HepG2 (cell line): ENCODE data around the gene ZNF511. TPM values are rescaled to one million over a fixed set of nuclear protein-coding genes. Genes with fewer than 3 reads are reported as not detected.

Source experiments
- ATF7-NPFF ChIP-seq: sonication (generic); formaldehyde crosslinking; IDR thresholded peaks from 2 replicates; pipeline ENCODE4 v1.8.1; 2023; ENCODE audit warnings: mild to moderate bottlenecking, low read depth, missing genetic modification reagents, moderate library complexity
- HOXA9 ChIP-seq: sonication (generic); formaldehyde crosslinking; IDR thresholded peaks from 2 replicates; pipeline ENCODE4 v1.8.1; 2022; ENCODE audit warnings: missing genetic modification reagents, mild to moderate bottlenecking, moderate library complexity, borderline replicate concordance
- KDM5B ChIP-seq: sonication (generic); formaldehyde crosslinking; IDR thresholded peaks from 2 replicates; pipeline ENCODE4 v1.4.0; 2020; ENCODE audit warnings: missing genetic modification reagents, mild to moderate bottlenecking, borderline replicate concordance
- PAWR ChIP-seq: sonication (generic); formaldehyde crosslinking; IDR thresholded peaks from 2 replicates; pipeline ENCODE4 v1.4.0; 2020; ENCODE audit warnings: missing genetic modification reagents, mild to moderate bottlenecking, borderline replicate concordance
- PCBP2 ChIP-seq: fragments of 200-400 bp; formaldehyde crosslinking; optimal IDR thresholded peaks from 2 replicates; pipeline ENCODE3; 2018; ENCODE audit warnings: low read length, low read depth; ENCODE audit not compliant: poor library complexity, severe bottlenecking
- ZNF354B ChIP-seq: sonication (generic); formaldehyde crosslinking; IDR thresholded peaks from 2 replicates; pipeline ENCODE4 v1.8.0; 2022; ENCODE audit warnings: mild to moderate bottlenecking, missing genetic modification reagents
- ZNF782 ChIP-seq: sonication (generic); formaldehyde crosslinking; IDR thresholded peaks from 2 replicates; pipeline ENCODE4 v1.4.0; 2020; ENCODE audit warnings: missing genetic modification reagents, mild to moderate bottlenecking, borderline replicate concordance
- polyA plus RNA-seq, 8 experiments: library from polyadenylated mRNA; depleted of rRNA in 3 of 8; stranded (reverse) in 7 of 8; unstranded in 1 of 8; fragments of >200 nt; fragmentation: Illumina TruSeq in 4 of 8; extraction: Trizol in 4 of 8; gene quantifications; 2 replicates each; pipeline versions ENCODE4 v1.2.1 to v1.2.3, GENCODE V29; 2011 to 2016; ENCODE audit warnings: low read depth in 4 of 8, missing spikeins in 1 of 8, mixed read lengths in 1 of 8; ENCODE audit not compliant: insufficient read depth in 1 of 8
- total RNA-seq, 5 experiments: library from RNA; depleted of rRNA; stranded (reverse); fragments of >200 nt; fragmentation: Illumina TruSeq; extraction: Trizol; gene quantifications; 2 replicates each; pipeline ENCODE4 v1.2.3, GENCODE V29; 2016; ENCODE audit warnings: low read depth in 1 of 5
- TF ChIP-seq, protein P1 (sequence below): sonication (generic); formaldehyde crosslinking; IDR thresholded peaks from 2 replicates; pipeline ENCODE4 v1.5.0; 2020; ENCODE audit warnings: mild to moderate bottlenecking, missing genetic modification reagents, borderline replicate concordance
- TF ChIP-seq, protein P2 (sequence below): sonication (generic); IDR thresholded peaks from 2 replicates; pipeline ENCODE4 v1.6.1; 2016; ENCODE audit warnings: low read depth, borderline replicate concordance

ZNF511 gene
- total and polyA plus RNA-seq, 2 of the 13 experiments (the other 11 are each of a cell fraction or from before 2014, with no cell fraction given): 35.6 to 66.4 TPM

DNA sequence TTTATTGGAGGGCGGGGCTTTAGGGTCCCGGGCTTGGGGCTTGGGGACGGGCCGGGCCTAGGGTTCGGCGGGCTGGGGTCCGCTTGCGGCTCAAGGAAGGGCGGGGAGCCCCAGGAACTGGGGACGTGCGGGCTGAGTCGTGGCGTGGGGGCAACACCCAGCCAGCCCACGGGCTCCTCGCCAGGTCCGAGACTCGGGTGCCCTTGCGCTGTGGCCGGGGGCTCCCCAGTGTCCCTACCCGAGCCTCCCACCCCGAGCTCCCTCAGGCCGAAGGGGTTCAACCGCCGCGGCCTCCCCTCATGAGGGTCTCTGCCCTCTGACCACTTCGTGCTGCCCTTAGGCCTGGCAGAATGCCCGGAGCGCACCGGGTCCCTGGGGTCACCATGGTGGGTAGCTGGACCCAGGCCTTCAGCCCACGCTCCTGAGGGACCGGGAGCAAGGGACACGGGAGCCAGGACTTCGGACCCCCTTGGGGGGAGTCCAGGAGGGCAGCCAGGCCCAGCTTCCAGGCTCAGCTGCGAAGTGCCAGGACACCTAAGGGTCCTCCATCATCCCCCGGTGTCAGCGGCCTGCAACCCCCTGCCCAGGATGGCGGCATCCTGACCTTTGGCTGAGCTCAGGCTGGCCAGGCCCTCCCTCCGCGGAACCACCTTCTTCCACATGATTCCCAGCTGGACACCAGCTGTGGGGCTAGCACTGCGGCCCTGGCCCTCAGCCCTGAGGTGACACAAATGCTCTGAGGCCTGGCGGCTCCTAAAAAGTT is 49.6 kb downstream of the ZNF511 start (continued):
- TF ChIP-seq, protein P1, sequence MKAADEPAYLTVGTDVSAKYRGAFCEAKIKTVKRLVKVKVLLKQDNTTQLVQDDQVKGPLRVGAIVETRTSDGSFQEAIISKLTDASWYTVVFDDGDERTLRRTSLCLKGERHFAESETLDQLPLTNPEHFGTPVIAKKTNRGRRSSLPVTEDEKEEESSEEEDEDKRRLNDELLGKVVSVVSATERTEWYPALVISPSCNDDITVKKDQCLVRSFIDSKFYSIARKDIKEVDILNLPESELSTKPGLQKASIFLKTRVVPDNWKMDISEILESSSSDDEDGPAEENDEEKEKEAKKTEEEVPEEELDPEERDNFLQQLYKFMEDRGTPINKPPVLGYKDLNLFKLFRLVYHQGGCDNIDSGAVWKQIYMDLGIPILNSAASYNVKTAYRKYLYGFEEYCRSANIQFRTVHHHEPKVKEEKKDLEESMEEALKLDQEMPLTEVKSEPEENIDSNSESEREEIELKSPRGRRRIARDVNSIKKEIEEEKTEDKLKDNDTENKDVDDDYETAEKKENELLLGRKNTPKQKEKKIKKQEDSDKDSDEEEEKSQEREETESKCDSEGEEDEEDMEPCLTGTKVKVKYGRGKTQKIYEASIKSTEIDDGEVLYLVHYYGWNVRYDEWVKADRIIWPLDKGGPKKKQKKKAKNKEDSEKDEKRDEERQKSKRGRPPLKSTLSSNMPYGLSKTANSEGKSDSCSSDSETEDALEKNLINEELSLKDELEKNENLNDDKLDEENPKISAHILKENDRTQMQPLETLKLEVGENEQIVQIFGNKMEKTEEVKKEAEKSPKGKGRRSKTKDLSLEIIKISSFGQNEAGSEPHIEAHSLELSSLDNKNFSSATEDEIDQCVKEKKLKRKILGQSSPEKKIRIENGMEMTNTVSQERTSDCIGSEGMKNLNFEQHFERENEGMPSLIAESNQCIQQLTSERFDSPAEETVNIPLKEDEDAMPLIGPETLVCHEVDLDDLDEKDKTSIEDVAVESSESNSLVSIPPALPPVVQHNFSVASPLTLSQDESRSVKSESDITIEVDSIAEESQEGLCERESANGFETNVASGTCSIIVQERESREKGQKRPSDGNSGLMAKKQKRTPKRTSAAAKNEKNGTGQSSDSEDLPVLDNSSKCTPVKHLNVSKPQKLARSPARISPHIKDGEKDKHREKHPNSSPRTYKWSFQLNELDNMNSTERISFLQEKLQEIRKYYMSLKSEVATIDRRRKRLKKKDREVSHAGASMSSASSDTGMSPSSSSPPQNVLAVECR (CRISPR knock-in tag): peak; percentile 46
- TF ChIP-seq KDM5B (CRISPR knock-in tag) (peak; percentile 58; the same call in 1 of the 2 replicates), PAWR (no peak), HOXA9 (CRISPR knock-in tag) (no peak), ZNF782 (no peak; the same call in 1 of the 2 replicates), ATF7-NPFF (CRISPR knock-in tag) (0 out of 2 replicates have a peak, but pooled peaks have one; percentile 49), PCBP2 (no peak), ZNF354B (CRISPR knock-in tag) (no peak)
- TF ChIP-seq, protein P2, sequence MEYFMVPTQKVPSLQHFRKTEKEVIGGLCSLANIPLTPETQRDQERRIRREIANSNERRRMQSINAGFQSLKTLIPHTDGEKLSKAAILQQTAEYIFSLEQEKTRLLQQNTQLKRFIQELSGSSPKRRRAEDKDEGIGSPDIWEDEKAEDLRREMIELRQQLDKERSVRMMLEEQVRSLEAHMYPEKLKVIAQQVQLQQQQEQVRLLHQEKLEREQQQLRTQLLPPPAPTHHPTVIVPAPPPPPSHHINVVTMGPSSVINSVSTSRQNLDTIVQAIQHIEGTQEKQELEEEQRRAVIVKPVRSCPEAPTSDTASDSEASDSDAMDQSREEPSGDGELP: peak; percentile 98
